GM18507 (cell line): ENCODE data around the gene NPHP4.

Experiments used
- DNase-seq: peaks from one replicate; pipeline ENCODE4 v3.0.0; 2011; ENCODE audit warnings: low read depth; ENCODE audit not compliant: insufficient read length; ENCODE audit errors: extremely low spot score
- FAIRE-seq: peaks from 2 replicates; lab custom pipeline; 2011; peaks lifted over from hg19 to GRCh38; lab: Jason Lieb, UNC

Gene NPHP4

GRCh38 chr1:5890346-5891106 is 101.7 kb downstream of the NPHP4 start:
- DNase-seq: no peak

GRCh38 chr1:5889901-5890300 is 102.3 kb downstream of the NPHP4 start:
- FAIRE-seq: no peak
- DNase-seq: no peak

More at GRCh38 chr1:5890346-5891106, 101.7 kb downstream of the NPHP4 start:
- FAIRE-seq: no peak

GRCh38 chr1:5889462-5889861 is 102.8 kb downstream of the NPHP4 start:
- FAIRE-seq (no peak), DNase-seq (no peak)

- no peak for FAIRE-seq
- DNase-seq: no peak
These were observed 103.5 kb downstream of the NPHP4 start for GRCh38 chr1:5888606-5889211.

GRCh38 chr1:5887971-5888361 is 104.3 kb downstream of the NPHP4 start:
- DNase-seq (no peak), FAIRE-seq (no peak)

- FAIRE-seq (no peak), DNase-seq (no peak)
These were observed 104.8 kb downstream of the NPHP4 start for GRCh38 chr1:5887349-5887970.

GRCh38 chr1:5886541-5887348 is 105.5 kb downstream of the NPHP4 start:
- no peak for FAIRE-seq
- no peak for DNase-seq

- DNase-seq (no peak), FAIRE-seq (no peak)
These were observed 106.1 kb downstream of the NPHP4 start for GRCh38 chr1:5886140-5886483.

- FAIRE-seq: no peak
- DNase-seq: no peak
These were observed 106.6 kb downstream of the NPHP4 start for GRCh38 chr1:5885471-5886139.

GRCh38 chr1:5884110-5884509 is 108.1 kb downstream of the NPHP4 start:
- DNase-seq (no peak), FAIRE-seq (no peak)

GRCh38 chr1:5883129-5884048 is 108.8 kb downstream of the NPHP4 start:
- no peak for DNase-seq

GRCh38 chr1:5882367-5883128 is 109.7 kb downstream of the NPHP4 start:
- DNase-seq (no peak), FAIRE-seq (no peak)

More at GRCh38 chr1:5883129-5884048, 108.8 kb downstream of the NPHP4 start:
- no peak for FAIRE-seq

- DNase-seq: no peak
- FAIRE-seq: no peak
These were observed 110.6 kb downstream of the NPHP4 start for GRCh38 chr1:5881526-5882222.

- no peak for DNase-seq
- no peak for FAIRE-seq
These were observed 111.4 kb downstream of the NPHP4 start for GRCh38 chr1:5880630-5881405.

GRCh38 chr1:5879421-5879820 is 112.8 kb downstream of the NPHP4 start:
- no peak for DNase-seq
- FAIRE-seq: no peak

- FAIRE-seq (no peak), DNase-seq (no peak)
These were observed 113.3 kb downstream of the NPHP4 start for GRCh38 chr1:5878971-5879370.
